ENCODE data around the gene CCND1. TPM values are rescaled to one million over a fixed set of nuclear protein-coding genes. Genes with fewer than 3 reads are reported as not detected.
"Not testable (repeated sequence)": the region's sequence is repeated elsewhere in the genome, so short reads cannot be mapped to it uniquely, and the experiment has no call there.

Gene CCND1
- total and polyA plus RNA-seq, 7 experiments from 2014 or later, result 0.26 to 4.9 (median 0.84) TPM

DNA sequence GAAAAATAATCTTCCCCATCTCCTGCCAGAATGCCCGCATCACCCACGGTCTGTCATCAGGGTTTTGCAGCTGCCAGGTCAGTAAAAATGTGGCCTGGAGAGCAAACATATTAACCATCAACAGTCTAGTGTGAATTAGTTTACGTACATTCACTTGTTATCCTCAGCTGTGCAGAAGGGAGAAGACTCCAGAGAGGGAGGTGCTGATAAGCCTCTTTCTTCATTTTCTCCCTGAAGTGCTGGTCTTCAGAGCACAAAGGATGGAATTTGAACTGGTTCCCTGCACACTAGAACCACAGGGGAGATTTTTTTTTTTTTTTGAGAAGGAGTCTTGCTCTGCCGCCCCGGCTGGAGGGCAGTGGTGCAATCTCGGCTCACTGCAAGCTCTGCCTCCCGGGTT, 54.6 kb downstream of the CCND1 start:
- Mint-ChIP-seq H3K27me3 (peaks cover 23 to 77% (median 57%) of the 10 kb centered on the region in 5 donors), H3K36me3 (peaks cover 0 to 7% (median 0%) of the 10 kb centered on the region in 5 donors)

GRCh38 chr11:69695995-69696394, 55.0 kb downstream of the CCND1 start:
- H3K9me3 ChIP-seq (ENCODE audit: control insufficient read depth in 2 of 3, low read length in 3 of 3); DNase-seq; intact Hi-C loops (cut with micrococcal nuclease); ATAC-seq; H3K27ac ChIP-seq (ENCODE audit: low read depth, low read length); H3K4me3 Mint-ChIP-seq; H3K36me3 ChIP-seq (ENCODE audit: control insufficient read depth in 2 of 3, insufficient read depth in 3 of 3, low read length in 3 of 3); H3K4me3 ChIP-seq (ENCODE audit: low read length); POLR2A ChIA-PET; H3K4me1 Mint-ChIP-seq; H3K27me3 ChIP-seq (ENCODE audit: control insufficient read depth in 2 of 2, insufficient read depth in 2 of 2, low read length in 2 of 2); H3K27ac Mint-ChIP-seq; CTCF ChIA-PET; H3K36me3 Mint-ChIP-seq; H3K4me1 ChIP-seq (ENCODE audit: control insufficient read depth in 2 of 2, insufficient read depth in 2 of 2, low read length in 2 of 2): not testable (repeated sequence)
- Mint-ChIP-seq H3K9me3 (peaks cover 0 to 13% (median 4%) of the 10 kb centered on the region in 11 donors), H3K27me3 (peaks cover 27 to 77% (median 57%) of the 10 kb centered on the region in 5 donors)

More for the DNA sequence above, 54.6 kb downstream of the CCND1 start:
- no peaks in the 10 kb centered on the region for H3K36me3 ChIP-seq (ENCODE audit: control insufficient read depth in 2 of 3, insufficient read depth in 3 of 3, low read length in 3 of 3)
- Mint-ChIP-seq H3K9me3 (peaks cover 0 to 17% (median 4%) of the 10 kb centered on the region in 11 donors), H3K4me3 (no peak overlapping the region), H3K4me1 (no peaks in the 10 kb centered on the region), H3K27ac (no peak overlapping the region)
- intact Hi-C loops (cut with micrococcal nuclease), result no loop called here
- H3K4me3 ChIP-seq (ENCODE audit: low read length), result no peak overlapping the region
- ATAC-seq (no peak), DNase-seq (no peak)
- H3K27ac ChIP-seq (ENCODE audit: low read depth, low read length), result no peak overlapping the region
- ChIA-PET CTCF (no interaction called here), POLR2A (no interaction called here)
- H3K27me3 ChIP-seq (ENCODE audit: control insufficient read depth in 2 of 2, insufficient read depth in 2 of 2, low read length in 2 of 2), result peaks cover 0 to 3% of the 10 kb centered on the region in 2 donors
- no peaks in the 10 kb centered on the region for H3K9me3 ChIP-seq (ENCODE audit: control insufficient read depth in 2 of 3, low read length in 3 of 3)
- no peaks in the 10 kb centered on the region for H3K4me1 ChIP-seq (ENCODE audit: control insufficient read depth in 2 of 2, insufficient read depth in 2 of 2, low read length in 2 of 2)

DNA sequence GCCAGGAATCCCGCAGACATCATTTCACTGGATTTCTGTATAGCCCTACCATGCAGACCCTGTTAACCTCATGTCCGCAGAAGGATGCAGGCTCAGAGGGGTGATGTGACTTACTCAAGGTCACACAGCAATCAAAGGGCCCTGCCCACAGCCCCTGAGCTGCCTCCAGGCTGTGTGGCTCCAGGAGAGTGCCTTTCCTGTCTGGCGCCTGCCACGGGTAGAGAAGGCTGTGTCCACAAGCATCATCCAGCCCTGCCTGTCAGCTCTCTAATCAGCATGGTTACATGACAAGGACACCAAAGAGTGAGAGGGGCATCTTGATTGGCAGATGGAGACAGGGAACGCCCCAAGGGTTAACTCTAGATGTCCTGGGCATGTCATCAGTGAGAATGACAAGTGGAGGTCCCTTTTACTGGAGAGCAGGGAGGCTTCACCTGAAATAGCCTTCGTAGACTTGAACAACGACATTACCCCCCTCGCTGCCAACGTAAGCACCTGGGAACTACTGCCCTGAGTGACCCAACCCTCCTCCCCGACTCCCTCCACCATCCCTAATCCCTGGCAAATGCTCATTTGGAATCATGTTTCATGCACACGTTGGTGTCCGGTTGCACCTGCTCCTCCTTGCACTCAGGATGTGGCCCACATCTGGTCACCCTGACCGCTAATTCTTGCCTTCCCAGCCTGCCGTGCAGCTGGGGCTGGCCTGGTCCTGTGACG, 56.0 kb downstream of the CCND1 start:
- Mint-ChIP-seq H3K4me3 (no peak overlapping the region), H3K27ac (no peak overlapping the region), H3K4me1 (peaks cover 0 to 4% (median 0%) of the 10 kb centered on the region in 7 donors), H3K27me3 (peaks cover 30 to 74% (median 55%) of the 10 kb centered on the region in 5 donors), H3K36me3 (peaks cover 0 to 7% (median 0%) of the 10 kb centered on the region in 5 donors), H3K9me3 (peaks cover 0 to 8% (median 0%) of the 10 kb centered on the region in 11 donors)
- no peak for ATAC-seq
- no peak overlapping the region for H3K4me3 ChIP-seq (ENCODE audit: low read length)
- ChIA-PET POLR2A (interaction anchor here (0.6 kb wide), 1 partner anchor 11 kb away, joined by 3 read pairs; no protein-coding TSS in a partner anchor), CTCF (interaction anchor here (0.6 kb wide), 1 partner anchor 105 kb away, joined by 3 read pairs; no protein-coding TSS in a partner anchor)
- intact Hi-C loops (cut with micrococcal nuclease), result no loop called here
- H3K36me3 ChIP-seq (ENCODE audit: control insufficient read depth in 2 of 3, insufficient read depth in 3 of 3, low read length in 3 of 3), result no peaks in the 10 kb centered on the region
- no peak for DNase-seq
- H3K9me3 ChIP-seq (ENCODE audit: control insufficient read depth in 2 of 3, low read length in 3 of 3), result no peaks in the 10 kb centered on the region
- H3K4me1 ChIP-seq (ENCODE audit: control insufficient read depth in 2 of 2, insufficient read depth in 2 of 2, low read length in 2 of 2), result no peaks in the 10 kb centered on the region
- peaks cover 0 to 3% of the 10 kb centered on the region in 2 donors for H3K27me3 ChIP-seq (ENCODE audit: control insufficient read depth in 2 of 2, insufficient read depth in 2 of 2, low read length in 2 of 2)
- H3K27ac ChIP-seq (ENCODE audit: low read depth, low read length), result no peak overlapping the region

DNA sequence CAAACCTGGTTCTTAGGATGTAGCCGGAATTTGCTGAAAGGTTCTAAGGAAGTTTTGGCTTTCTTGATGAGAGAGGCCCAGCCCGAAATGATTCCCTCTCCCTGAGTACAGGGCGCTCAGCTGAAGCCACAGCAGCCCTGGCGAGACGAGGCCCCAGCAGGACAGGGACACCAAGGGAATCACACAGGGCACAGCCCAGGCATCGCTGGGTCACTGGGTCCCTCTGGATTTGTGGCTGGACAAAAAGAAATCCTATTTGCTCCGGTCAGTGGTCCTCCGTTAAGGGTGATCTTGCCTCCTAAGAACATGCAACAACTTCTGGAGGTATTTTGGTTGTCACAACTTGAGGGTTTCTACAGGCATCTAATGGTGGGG, 56.5 kb downstream of the CCND1 start:
- Mint-ChIP-seq H3K27me3 (peaks cover 29 to 69% (median 51%) of the 10 kb centered on the region in 5 donors), H3K36me3 (peaks cover 0 to 2% (median 0%) of the 10 kb centered on the region in 5 donors), H3K4me3 (no peak overlapping the region), H3K9me3 (peaks cover 0 to 3% (median 0%) of the 10 kb centered on the region in 11 donors), H3K27ac (no peak overlapping the region), H3K4me1 (peaks cover 0 to 5% (median 0%) of the 10 kb centered on the region in 7 donors)
- Histone ChIP-seq H3K9me3 (ENCODE audit: control insufficient read depth in 2 of 3, low read length in 3 of 3) (no peaks in the 10 kb centered on the region), H3K27me3 (ENCODE audit: control insufficient read depth in 2 of 2, insufficient read depth in 2 of 2, low read length in 2 of 2) (peaks cover 0 to 3% of the 10 kb centered on the region in 2 donors), H3K27ac (ENCODE audit: low read depth, low read length) (no peak overlapping the region), H3K4me1 (ENCODE audit: control insufficient read depth in 2 of 2, insufficient read depth in 2 of 2, low read length in 2 of 2) (no peaks in the 10 kb centered on the region), H3K4me3 (ENCODE audit: low read length) (no peak overlapping the region), H3K36me3 (ENCODE audit: control insufficient read depth in 2 of 3, insufficient read depth in 3 of 3, low read length in 3 of 3) (no peaks in the 10 kb centered on the region)
- ChIA-PET POLR2A (no interaction called here), CTCF (no interaction called here)
- DNase-seq (no peak), ATAC-seq (no peak)
- intact Hi-C loops (cut with micrococcal nuclease), result no loop called here

DNA sequence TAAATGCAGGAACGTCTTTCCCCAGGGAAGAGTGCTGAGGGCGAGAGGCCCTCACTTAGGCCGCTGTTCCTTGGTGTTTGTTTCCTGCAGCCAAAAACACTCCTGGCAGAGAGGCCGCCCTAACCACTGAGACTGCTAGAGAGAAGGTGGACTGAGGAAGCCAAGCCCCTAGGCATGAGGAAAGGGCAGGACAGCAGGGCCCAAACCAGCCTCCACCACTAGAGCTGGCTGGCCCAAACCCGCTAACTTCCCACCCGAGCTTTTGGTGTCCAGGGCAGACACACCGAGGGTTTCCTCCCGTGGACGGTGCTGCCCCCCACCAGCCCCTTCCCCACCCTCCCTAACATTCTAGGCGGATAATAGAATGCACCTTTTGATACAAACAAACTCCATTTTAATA, 56.9 kb downstream of the CCND1 start:
- Histone ChIP-seq H3K4me3 (ENCODE audit: low read length) (no peak overlapping the region), H3K4me1 (ENCODE audit: control insufficient read depth in 2 of 2, insufficient read depth in 2 of 2, low read length in 2 of 2) (no peaks in the 10 kb centered on the region), H3K36me3 (ENCODE audit: control insufficient read depth in 2 of 3, insufficient read depth in 3 of 3, low read length in 3 of 3) (no peaks in the 10 kb centered on the region), H3K9me3 (ENCODE audit: control insufficient read depth in 2 of 3, low read length in 3 of 3) (no peaks in the 10 kb centered on the region), H3K27ac (ENCODE audit: low read depth, low read length) (no peak overlapping the region), H3K27me3 (ENCODE audit: control insufficient read depth in 2 of 2, insufficient read depth in 2 of 2, low read length in 2 of 2) (peaks cover 0 to 3% of the 10 kb centered on the region in 2 donors)
- Mint-ChIP-seq H3K36me3 (no peaks in the 10 kb centered on the region), H3K27ac (no peak overlapping the region), H3K9me3 (no peaks in the 10 kb centered on the region), H3K4me3 (no peak overlapping the region), H3K27me3 (peaks cover 31 to 69% (median 51%) of the 10 kb centered on the region in 5 donors), H3K4me1 (peaks cover 0 to 9% (median 0%) of the 10 kb centered on the region in 7 donors)
- CTCF ChIA-PET, result no interaction called here
- ATAC-seq (no peak), DNase-seq (no peak)
- POLR2A ChIA-PET, result no interaction called here
- intact Hi-C loops (cut with micrococcal nuclease), result no loop called here

GRCh38 chr11:69698362-69698761, 57.4 kb downstream of the CCND1 start:
- ChIA-PET POLR2A (no interaction called here), CTCF (no interaction called here)
- no peaks in the 10 kb centered on the region for H3K36me3 Mint-ChIP-seq
- Histone ChIP-seq H3K4me3 (ENCODE audit: low read length) (no peak overlapping the region), H3K4me1 (ENCODE audit: control insufficient read depth in 2 of 2, insufficient read depth in 2 of 2, low read length in 2 of 2) (no peaks in the 10 kb centered on the region), H3K9me3 (ENCODE audit: control insufficient read depth in 2 of 3, low read length in 3 of 3) (no peaks in the 10 kb centered on the region), H3K27ac (ENCODE audit: low read depth, low read length) (no peak overlapping the region), H3K36me3 (ENCODE audit: control insufficient read depth in 2 of 3, insufficient read depth in 3 of 3, low read length in 3 of 3) (no peaks in the 10 kb centered on the region), H3K27me3 (ENCODE audit: control insufficient read depth in 2 of 2, insufficient read depth in 2 of 2, low read length in 2 of 2) (peaks cover 0 to 3% of the 10 kb centered on the region in 2 donors)
- ATAC-seq (no peak), DNase-seq (no peak)
- no peak overlapping the region for H3K4me3 Mint-ChIP-seq
- H3K4me1 Mint-ChIP-seq, result peaks cover 0 to 10% (median 3%) of the 10 kb centered on the region in 7 donors
- no peaks in the 10 kb centered on the region for H3K9me3 Mint-ChIP-seq
- H3K27me3 Mint-ChIP-seq, result peaks cover 35 to 69% (median 55%) of the 10 kb centered on the region in 5 donors
- no peak overlapping the region for H3K27ac Mint-ChIP-seq
- intact Hi-C loops (cut with micrococcal nuclease), result no loop called here

DNA sequence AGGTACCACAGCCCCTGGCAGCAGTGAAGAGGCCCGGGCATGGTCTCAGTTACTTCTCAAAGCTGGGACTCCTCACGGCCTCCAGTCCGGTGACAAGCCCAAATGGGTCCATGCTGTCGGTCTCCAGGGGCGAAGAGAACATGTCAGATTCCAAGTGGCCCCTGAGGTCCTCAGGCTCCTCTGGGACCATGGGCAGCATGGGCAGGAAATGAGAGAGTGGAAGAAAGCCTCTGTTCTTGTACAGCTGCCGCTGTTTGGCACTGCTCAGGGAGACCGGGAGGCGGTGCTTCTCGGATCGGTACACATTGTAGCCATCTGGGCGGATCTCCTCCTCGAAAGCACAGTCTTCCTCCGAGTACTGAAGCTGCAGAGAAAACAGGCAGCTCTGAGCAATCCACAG, 58.3 kb downstream of the CCND1 start:
- no peaks in the 10 kb centered on the region for H3K4me1 ChIP-seq (ENCODE audit: control insufficient read depth in 2 of 2, insufficient read depth in 2 of 2, low read length in 2 of 2)
- no peak overlapping the region for H3K4me3 Mint-ChIP-seq
- ATAC-seq, result no peak
- intact Hi-C loops (cut with micrococcal nuclease), result no loop called here
- H3K9me3 Mint-ChIP-seq, result no peaks in the 10 kb centered on the region
- H3K36me3 Mint-ChIP-seq, result no peaks in the 10 kb centered on the region
- H3K9me3 ChIP-seq (ENCODE audit: control insufficient read depth in 2 of 3, low read length in 3 of 3), result no peaks in the 10 kb centered on the region
- peaks cover 0 to 3% of the 10 kb centered on the region in 2 donors for H3K27me3 ChIP-seq (ENCODE audit: control insufficient read depth in 2 of 2, insufficient read depth in 2 of 2, low read length in 2 of 2)
- no peak overlapping the region for H3K27ac Mint-ChIP-seq
- CTCF ChIA-PET, result no interaction called here
- no peak overlapping the region for H3K4me3 ChIP-seq (ENCODE audit: low read length)
- H3K4me1 Mint-ChIP-seq, result peaks cover 0 to 10% (median 3%) of the 10 kb centered on the region in 7 donors
- H3K36me3 ChIP-seq (ENCODE audit: control insufficient read depth in 2 of 3, insufficient read depth in 3 of 3, low read length in 3 of 3), result no peaks in the 10 kb centered on the region
- peaks cover 34 to 65% (median 47%) of the 10 kb centered on the region in 5 donors for H3K27me3 Mint-ChIP-seq
- no peak overlapping the region for H3K27ac ChIP-seq (ENCODE audit: low read depth, low read length)
- POLR2A ChIA-PET, result no interaction called here
- no peak for DNase-seq
